ENCODE measurements around the gene LIMK2.
A peak's percentile ranks its signal among the peaks of the same experiment; 100 is the strongest.
"Not testable (repeated sequence)": the region's sequence is repeated elsewhere in the genome, so short reads cannot be mapped to it uniquely, and the experiment has no call there.

The LIMK2 gene

DNA sequence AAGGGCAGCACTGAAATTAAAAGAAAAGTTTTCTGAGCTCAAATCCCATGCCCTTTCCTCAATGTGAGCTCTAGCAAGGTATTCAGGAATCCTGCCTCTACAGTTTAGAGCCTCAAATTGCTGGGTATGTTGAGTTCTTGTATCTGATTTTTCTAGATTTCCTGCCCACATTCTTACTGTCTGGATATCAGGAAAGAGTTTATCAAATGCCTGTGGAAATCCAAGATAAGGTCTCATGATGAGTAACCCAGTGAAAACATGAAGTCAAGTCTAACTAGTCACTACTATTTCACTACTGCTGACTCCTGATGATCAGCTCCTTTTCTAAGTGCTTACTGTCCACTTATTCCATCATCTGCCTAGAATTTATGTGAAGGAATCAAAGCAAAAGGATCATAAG is 29.8 kb downstream of the LIMK2 start:
- peak; percentile 84 for FAIRE-seq

DNA sequence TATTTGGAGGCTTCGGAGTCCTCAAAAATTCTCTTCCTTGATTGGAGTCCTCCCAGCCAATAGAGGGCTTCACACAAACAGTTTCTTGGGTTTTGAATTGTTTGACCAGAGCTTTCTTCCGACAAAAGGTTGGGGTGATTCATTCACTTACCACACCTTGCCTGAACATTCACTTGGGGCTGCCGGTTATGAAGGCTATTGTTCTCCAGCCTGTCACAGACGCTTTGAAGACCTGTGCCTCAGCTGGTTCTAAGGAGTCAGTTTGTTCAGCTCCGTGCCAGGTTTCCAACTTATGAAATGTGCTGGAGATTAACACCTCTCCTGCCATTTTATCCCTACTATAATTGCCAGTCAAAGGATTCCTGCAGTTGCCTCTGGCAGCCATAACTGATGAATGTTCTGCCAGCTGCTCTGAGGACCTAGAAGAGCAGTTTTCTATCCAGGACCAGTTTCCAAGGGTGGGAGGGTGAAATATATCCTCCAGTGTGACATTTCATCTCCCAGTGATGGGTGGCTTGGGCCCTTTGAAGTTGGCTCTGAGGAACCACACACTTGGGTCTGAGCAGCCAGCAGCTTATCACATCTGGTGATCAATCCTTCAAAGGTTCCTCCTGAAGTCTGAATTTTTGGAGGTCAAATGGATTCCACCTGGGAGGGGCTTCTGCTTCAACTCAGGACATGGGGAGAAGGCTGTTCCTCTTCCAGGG is 31.4 kb downstream of the LIMK2 start:
- peak; percentile 33 for DNase-seq (ENCODE audit: low spot score)

More for the DNA sequence above, 29.8 kb downstream of the LIMK2 start:
- DNase-seq (ENCODE audit: low spot score): peak; percentile 88

DNA sequence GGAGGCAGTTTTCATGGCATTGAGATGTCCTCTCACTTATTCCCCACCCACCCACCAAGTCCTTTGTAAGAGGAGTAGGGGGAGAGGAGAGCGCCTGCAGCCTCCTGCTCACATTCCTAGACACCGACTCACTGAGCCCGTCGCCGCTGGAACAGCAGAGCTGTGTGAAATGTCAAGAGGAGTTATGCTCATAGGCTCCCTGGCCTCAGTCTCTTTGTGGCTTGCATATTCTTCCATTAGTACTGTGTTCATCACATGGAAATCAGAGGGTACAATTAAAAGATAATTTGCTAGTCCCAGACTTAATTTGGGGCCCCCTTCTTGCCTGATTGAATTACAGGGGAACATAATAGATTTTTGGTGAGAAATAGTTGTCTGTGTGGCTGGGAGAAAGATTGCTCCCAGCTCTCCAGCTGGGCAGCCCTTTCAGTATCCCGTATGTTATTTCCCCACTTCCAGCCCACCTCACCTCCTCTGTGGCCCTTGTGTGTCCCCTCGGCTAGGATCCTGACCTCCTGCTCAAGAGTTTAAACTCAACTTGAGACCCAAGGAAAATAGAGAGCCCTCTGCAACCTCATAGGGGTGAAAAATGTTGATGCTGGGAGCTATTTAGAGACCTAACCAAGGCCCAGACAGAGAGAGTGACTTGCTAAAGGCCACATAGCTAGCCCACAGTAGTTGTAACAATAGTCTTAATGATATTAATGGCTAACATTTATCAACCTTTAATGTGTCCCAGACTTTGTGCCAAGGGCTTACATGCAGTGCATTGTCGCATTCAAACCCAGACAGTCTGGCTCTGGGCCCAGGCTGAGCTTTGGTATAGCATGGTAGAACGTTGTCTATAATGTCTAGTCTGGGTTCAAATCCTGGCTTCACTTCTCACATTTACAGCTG is 32.2 kb downstream of the LIMK2 start:
- FAIRE-seq: peak; percentile 74
- DNase-seq (ENCODE audit: low spot score): peak; percentile 84

More for the DNA sequence above, 31.4 kb downstream of the LIMK2 start:
- FAIRE-seq: no peak

DNA sequence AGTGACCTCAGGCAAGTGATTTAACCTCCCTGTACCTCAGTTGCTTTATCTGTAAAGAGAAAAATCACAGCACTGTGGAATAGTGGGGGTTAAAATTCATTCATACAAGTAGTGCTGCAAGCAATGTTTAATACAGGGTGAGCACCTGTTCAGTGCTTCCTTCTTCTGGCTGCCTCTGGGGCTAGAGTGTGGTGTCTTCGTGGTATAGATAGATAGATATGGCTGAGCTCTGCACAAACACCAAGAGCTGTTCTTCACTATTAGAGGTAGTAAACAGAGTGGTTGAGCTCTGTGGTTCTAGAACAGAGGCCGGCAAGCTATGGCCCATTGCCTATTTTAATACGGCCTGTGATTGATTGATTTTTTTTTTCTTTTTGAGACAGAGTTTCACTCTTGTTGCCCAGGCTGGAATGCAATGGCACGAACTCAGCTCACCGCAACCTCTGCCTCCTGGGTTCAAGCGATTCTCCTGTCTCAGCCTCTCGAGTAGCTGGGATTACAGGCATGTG is 32.9 kb downstream of the LIMK2 start:
- FAIRE-seq (no peak), DNase-seq (ENCODE audit: low spot score) (no peak)

DNA sequence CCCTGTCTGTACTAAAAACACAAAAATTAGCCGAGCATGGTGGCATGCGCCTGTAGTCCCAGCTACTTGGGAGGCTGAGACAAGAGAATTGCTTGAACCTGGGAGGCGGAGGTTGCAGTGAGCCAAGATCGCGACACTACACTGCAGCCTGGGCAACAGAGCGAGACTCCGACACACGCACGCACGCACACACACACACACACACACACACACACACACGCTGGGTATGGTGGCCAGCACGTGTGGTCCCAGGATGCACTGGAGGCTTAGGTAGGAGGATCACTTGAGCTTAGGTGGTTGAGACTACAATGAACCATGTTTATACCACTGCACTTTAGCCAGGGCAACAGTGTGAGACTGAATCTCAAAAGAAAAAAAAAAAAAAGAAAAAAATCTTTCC is 33.9 kb downstream of the LIMK2 start:
- DNase-seq (ENCODE audit: low spot score); FAIRE-seq: not testable (repeated sequence)

DNA sequence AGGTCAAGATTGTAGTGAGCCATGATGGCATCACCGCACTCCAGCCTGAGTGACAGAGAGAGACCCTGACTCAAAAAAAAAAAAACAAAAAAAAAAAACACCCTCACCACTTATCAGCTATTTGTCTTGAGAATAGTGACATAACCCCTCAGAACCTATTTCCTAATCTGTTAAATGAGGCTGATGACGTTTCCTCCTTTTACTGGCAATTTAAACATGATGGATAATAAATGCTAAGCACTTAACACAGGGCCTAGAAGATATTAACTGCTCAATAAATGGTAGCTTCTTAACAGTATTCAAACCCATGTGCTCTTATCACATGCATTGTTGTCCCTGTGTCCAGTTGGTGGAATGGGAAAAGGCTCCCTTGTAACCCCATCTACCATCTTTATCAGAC is 34.6 kb downstream of the LIMK2 start:
- FAIRE-seq (no peak), DNase-seq (ENCODE audit: low spot score) (no peak)

DNA sequence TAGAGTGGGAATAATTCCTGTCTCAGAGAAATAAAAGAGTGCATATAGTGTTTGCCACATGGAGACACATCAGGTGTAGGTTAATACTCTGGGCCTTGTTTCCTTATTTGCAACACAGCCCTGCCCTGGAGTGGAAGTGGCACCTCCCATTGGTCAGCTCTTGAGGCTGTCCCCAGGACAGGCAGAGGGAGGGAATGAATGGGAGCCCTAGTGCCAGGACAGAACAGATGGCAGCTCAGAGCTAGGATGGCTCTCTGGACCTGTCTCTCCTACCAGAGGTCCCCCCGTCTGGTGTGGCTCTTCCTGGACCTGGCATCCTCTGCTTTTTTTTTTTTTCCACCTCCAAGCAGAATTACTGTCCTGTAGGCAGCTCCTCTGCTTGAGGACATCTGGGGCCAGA is 35.6 kb downstream of the LIMK2 start:
- DNase-seq (ENCODE audit: low spot score): no peak
- FAIRE-seq: no peak

DNA sequence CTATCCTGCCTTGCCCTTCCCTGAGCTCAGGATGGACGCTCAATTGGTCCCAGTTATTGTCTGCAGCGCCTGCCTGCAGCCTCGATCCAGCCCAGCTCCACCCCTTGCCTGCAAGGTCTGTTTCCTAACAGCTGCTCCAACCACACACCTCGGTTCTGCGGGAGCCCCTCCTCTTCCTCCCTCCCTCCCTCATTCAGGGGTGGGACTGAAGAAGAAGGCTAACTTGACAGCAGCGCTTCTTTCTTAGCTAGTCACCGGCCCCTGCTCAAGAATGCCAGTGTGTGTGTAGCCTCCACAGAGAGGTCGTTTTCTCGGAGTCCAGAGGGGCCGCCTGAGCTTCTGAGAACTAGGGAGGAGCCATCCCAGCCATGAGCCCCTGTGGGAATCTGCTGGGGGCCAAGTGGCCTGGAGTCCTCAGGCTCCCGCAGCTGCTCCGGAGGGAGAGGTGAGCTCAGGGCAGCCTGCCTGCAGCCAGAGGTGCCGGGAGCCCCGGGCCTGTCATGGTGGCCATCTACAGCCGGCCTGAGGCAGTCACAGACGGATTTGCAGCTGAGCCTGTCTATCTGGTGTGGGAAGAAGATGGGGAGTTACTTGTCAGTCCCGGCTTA is 36.1 kb downstream of the LIMK2 start:
- no peak for FAIRE-seq
- peak; percentile 39 for DNase-seq (ENCODE audit: low spot score)

DNA sequence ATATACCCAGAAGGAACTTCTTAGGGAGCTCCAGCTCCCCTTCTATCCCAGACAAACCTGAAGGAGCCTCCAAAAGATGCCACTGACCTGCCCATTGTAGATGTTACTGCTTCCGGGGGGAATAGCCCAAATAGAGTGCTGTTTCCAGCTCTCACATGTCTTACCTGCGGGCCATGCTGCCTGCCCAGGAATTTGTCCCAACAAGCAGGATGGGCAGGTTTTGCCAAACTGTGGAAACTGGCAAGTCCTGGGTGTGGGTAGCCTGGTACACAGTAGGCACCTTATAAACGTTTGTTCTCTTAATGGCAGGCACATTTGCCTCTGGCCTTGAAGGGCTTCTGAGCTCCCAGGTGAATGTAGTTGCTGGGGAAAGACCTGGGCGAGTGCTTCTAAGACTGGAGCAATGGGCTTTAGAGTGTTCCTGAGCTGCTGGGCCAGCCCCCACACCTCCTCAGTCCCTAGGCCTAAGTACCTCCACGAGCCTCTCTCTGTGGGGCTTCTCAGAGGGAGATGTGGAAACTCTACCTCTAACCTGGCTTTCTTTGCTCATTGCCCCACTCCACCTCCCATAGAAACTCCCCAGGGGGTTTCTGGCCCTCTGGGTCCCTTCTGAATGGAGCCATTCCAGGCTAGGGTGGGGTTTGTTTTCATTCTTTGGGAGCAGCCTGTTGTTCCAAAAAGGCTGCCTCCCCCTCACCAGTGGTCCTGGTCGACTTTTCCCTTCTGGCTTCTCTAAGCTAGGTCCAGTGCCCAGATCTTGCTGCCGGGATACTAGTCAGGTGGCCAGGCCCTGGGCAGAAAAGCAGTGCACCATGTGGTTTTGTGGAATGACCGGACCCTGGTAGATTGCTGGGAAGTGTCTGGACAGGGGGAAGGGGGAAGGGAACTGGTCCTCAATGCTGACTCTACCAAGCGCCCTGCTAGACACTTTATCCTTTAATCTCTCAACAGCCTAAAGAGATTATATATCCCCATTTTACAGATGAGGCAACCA is 37.2 kb downstream of the LIMK2 start:
- DNase-seq (ENCODE audit: low spot score) (no peak), FAIRE-seq (no peak)

DNA sequence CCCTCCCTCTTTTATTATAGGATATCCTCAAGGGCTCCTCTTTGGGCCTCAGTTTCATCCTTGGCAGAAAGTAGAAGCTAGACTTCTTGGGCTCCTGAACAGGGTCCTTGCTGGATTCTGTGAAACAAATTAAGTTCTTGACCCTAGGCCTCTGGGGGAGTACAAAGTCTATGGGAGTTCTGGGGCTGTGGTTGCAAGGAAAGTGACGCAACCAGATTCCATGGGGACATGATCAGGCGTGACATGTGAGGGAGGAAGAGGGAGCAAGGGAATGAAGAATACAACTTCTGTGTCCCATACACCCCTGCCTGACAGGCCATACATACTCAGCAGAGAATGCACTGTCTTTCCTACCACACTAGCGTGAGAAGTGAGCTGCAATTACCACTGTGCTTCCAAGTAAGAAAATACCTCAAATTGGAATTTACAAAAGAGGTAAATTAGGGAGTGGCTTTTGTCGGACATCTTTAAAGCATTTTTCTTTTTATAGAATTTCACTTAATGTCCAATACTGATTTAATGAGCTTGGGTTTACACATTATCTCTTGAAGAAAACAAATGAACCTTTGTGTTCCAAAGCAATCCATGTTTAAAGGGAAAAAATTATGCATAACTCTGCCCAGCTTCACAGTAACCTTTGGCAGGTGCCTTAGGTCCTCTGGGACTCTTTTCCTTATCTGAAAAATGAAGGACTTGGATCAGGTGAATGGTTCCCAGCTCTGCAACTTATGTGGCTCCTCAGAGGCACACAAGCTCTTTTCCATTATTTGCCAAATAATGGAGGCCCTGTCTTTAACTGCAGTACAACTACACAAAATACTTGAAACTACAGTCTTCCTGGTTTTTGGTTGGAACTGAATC is 38.9 kb downstream of the LIMK2 start:
- no peak for FAIRE-seq
- no peak for DNase-seq (ENCODE audit: low spot score)

DNA sequence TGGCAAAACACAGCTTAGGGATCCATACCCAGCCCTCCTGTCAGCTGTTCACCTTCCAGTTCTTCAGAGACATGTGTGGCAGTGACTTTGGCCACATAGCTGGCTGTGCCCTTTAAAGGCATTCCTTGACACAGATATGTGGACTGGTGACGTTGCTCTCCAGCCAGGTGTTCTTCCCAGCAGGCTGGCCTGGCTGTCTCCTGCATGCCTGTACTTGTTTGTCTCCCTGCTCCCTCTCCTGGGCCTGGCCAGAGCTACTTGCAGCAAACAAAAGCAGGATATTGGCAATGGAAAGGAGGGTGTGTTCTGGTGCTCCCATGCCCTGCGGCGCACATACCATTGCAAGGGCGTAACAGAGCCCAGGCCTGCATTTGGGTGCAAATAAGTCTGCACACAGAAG is 41.9 kb downstream of the LIMK2 start:
- FAIRE-seq: no peak

DNA sequence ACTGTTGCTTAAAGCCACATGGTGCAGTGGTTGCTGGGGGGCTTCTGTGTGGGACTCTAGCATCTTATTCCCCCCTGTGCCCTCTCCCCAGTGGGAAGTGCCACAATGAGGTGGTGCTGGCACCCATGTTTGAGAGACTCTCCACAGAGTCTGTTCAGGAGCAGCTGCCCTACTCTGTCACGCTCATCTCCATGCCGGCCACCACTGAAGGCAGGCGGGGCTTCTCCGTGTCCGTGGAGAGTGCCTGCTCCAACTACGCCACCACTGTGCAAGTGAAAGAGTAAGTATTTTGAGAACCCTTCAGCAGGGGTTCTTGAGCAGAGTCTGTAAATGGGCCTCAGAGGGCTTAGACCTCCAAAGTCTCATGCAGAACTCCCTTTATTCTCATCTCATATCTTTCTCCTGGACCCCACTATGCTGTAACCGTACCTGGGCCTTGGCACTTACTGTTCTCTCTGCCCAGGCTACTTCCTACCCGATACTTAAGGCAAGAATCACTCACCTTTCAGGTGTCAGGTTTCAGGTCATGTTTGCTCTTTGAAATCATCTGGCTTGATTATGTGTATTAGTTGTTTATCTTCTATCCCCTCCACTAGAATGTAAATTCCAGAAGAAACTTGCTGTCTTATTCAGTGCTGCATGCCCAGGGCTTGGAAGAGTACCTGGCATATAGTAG is 47.8 kb downstream of the LIMK2 start:
- FAIRE-seq (no peak), DNase-seq (ENCODE audit: low spot score) (no peak)

More for the DNA sequence above, 41.9 kb downstream of the LIMK2 start:
- DNase-seq (ENCODE audit: low spot score): no peak

DNA sequence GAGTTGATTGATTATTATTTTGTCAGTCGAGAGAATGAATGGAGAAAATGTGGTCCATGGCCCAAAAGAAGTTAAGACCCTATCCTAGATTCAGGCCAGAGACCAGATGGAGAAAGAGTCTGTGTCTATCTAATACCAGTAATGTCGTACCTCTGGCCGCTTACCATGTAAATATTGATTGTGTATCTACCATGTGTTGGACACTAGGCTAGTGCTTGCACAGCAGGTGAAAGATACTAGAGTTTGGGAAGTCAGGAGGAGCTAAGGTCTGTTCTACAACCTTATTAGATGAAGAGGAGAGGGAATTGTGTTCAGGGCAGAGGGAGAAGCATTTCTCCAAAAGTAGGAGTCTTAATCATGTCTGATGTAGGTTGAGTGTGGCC is 48.4 kb downstream of the LIMK2 start:
- no peak for DNase-seq (ENCODE audit: low spot score)
- no peak for FAIRE-seq

DNA sequence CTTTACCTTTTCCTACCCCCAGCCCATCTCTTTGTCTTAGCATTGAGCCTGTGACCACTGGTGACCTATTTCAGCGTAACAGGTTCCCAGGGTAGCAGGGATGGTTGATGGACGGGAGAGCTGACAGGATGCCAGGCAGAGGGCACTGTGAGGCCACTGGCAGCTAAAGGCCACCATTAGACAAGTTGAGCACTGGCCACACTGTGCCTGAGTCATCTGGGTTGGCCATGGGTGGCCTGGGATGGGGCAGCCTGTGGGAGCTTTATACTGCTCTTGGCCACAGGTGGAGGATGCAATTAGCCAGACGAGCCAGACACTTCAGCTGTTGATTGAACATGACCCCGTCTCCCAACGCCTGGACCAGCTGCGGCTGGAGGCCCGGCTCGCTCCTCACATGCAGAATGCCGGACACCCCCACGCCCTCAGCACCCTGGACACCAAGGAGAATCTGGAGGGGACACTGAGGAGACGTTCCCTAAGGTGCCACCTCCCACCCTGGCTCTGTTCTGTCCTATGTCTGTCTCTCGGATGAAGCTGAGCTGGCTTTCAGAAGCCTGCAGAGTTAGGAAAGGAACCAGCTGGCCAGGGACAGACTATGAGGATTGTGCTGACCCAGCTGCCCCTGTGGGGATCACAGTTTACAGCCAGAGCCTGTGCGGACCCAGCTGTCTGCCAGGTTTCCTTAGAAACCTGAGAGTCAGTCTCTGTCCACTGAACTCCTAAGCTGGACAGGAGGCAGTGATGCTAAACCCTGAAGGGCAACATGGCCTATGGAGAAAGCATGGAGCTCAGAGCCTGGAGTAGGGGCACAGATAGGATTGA is 50.4 kb downstream of the LIMK2 start:
- DNase-seq (ENCODE audit: low spot score) (no peak), FAIRE-seq (no peak)

DNA sequence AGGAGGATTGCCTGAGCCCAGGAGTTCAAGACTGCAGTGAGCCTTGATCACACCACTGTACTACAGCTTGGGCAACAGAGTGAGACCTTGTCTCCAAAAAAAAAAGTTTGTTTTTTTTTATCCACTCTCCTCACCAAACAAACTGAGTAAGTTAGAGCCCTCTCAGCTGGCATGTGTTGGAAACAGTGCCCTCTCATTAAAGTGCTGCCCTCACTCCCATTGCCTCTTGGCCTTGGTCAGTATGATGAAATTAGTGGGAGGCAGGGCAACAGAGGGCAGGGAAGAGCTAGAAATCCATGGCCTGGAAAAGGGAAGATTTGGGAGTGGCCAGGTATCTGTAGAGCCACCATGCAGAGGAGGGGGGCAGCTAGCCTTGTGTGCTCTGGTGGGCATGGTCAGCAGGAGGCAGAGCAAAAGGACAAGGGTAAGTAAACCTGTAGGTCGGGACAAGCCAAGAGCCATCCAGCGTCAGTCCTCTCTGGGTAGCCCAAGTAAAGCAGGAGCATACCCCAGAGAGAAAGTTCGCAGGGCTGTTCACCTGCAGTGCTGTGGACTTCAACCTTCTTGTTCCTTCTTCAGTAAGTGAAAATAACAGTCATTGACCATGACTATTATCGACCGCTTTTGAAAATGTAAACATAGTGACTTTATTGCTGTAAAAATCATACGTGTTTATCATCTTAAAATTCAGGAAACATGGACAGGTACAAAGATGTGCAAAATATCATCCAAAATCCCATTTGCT is 52.0 kb downstream of the LIMK2 start:
- no peak for FAIRE-seq
- no peak for DNase-seq (ENCODE audit: low spot score)

DNA sequence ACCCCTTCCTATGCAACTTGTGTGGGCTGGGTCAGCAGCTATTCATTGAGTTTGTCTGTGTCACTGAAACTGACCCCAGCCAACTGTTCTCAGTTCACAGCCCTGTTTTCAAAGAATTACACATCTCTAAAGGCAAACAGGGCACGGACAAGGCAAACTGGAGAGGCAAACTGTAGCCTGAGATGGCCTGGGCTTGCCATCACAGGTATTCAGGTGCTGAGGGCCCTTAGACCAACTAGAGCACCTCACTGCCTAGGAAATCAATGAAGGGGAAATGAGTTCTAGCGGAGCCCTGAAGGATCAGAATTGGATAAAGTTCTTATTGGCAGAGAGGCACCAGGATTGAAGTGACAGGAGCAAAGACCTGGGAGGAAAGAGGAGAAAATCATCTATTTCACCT is 56.2 kb downstream of the LIMK2 start:
- no peak for FAIRE-seq
- no peak for DNase-seq (ENCODE audit: low spot score)

DNA sequence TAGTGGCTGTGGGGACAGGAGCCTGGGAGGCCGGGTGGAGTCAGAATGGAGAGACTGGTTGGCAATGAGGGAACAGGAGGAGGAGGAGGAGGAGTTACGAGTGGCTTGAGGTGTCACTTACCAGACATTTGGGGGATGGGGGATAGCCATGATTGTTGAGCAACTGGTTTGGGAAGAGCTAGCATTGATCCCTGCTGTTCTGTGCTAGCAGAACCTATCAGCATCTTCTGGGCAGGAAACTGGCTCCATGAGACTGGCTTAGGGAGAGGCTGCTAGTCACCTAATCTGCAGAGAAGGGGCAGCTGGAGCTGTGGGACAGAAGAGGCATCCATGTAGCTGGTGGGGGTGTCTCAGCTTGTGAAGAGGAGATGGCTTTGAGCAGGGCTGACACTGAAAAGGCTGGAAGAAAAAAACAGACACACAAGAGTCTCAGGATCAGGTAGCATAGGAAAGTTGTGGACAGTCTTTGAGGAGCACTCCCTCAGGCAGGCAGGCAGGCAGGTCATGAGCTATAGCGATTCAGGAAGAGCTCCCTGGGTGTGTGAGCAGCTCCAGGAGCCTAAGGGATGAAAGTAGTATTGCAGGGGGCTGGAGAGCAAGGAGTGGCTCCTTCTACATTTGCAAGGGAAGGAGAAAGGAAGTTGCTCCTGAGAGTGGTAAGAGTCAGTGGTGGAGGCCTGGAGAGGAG is 57.9 kb downstream of the LIMK2 start:
- DNase-seq (ENCODE audit: low spot score) (no peak), FAIRE-seq (no peak)
